NT2/D1 (cell line): ENCODE data around the gene RAB31.

Source experiments
- SUZ12 ChIP-seq: IDR thresholded peaks from 2 replicates; pipeline ENCODE4 v1.6.1; 2011; ENCODE audit not compliant: insufficient read length, insufficient read depth; ENCODE audit errors: extremely low read depth
- YY1 ChIP-seq: IDR thresholded peaks from 2 replicates; pipeline ENCODE4 v1.6.1; 2011; ENCODE audit not compliant: insufficient read length, insufficient read depth
- ZNF274 ChIP-seq: IDR thresholded peaks from 2 replicates; pipeline ENCODE4 v1.6.1; 2011; ENCODE audit warnings: mild to moderate bottlenecking, low read depth, low read length

- TF ChIP-seq ZNF274 = no peak
- TF ChIP-seq YY1 = no peak
- no peak for TF ChIP-seq SUZ12
Observed at GRCh38 chr18:9856092-9856491, 148.0 kb downstream of the RAB31 start.
